GM10248 (cell line): ENCODE results near the gene JAG1.

Experiments used
- CTCF ChIA-PET: fragments of 300-600 bp; sonication (Branson Sonifier 250); formaldehyde crosslinking; extraction: SDS; loops from one replicate; lab custom pipeline; 2021; ENCODE audit warnings: antibody characterized with exemption; lab: Yijun Ruan, JAX
- POLR2A ChIA-PET: fragments of 350-650 bp; sonication (Branson Sonifier 250); formaldehyde crosslinking; extraction: SDS; loops from one replicate; lab custom pipeline; 2020; ENCODE audit warnings: antibody characterized with exemption; lab: Yijun Ruan, JAX
- DNase-seq: peaks from one replicate; pipeline ENCODE4 v3.0.0; 2012; ENCODE audit errors: extremely low spot score
- CTCF ChIP-seq: IDR thresholded peaks from 2 replicates; pipeline ENCODE4 v1.5.1; 2012; ENCODE audit warnings: mild to moderate bottlenecking, low read depth; ENCODE audit errors: extremely low read depth, missing control alignments, control extremely low read depth

The JAG1 gene

DNA sequence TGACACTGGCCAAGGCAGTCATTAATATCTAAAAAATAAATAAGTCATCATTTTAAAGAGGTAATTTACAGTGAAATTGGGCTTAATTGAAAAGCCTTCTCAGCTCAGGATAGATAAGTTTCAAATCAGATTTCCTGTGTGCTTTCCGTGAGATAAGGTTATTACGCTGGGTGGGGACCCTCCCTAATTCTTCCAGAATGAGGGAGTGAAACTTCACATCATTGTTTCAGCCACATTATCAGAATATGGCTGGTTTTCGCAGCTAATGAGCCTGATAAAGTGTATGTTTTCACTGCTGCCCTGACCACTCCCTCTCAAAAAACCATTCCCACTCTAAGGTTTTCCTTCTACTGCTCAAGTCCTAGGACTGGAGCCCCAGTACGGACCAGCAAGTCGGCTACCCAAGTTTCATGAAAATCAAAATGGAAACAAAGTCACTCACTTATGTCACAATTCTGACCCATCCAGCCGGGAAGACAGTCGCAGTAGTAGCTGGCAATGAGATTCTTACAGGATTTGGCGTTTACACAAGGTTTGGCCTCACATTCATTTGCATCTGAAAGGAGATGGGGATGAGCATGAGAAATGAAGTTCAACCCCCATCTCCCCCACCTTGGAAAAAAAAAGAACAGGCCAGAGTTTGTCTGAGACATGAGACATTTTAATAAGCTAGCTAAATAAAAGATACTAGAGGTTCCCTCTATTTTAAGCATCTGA is 24.6 kb downstream of the JAG1 start:
- TF ChIP-seq CTCF = no peak
- no peak for DNase-seq

GRCh38 chr20:10648651-10649050 is 25.1 kb downstream of the JAG1 start:
- CTCF ChIA-PET = interaction anchor here (0.8 to 3.9 kb wide), 9 partner anchors 9 to 670 kb away, joined by 3 to 17 read pairs (median 4); no protein-coding TSS in a partner anchor
- POLR2A ChIA-PET = no interaction called here
- no peak for DNase-seq
- no peak for TF ChIP-seq CTCF

More for the DNA sequence above, 24.6 kb downstream of the JAG1 start:
- CTCF ChIA-PET = interaction anchor here (0.8 to 3.9 kb wide), 13 partner anchors 9 to 671 kb away, joined by 3 to 17 read pairs (median 3); no protein-coding TSS in a partner anchor
- POLR2A ChIA-PET = interaction anchor here (0.9 kb wide), 1 partner anchor 9 kb away, joined by 3 read pairs; no protein-coding TSS in a partner anchor

DNA sequence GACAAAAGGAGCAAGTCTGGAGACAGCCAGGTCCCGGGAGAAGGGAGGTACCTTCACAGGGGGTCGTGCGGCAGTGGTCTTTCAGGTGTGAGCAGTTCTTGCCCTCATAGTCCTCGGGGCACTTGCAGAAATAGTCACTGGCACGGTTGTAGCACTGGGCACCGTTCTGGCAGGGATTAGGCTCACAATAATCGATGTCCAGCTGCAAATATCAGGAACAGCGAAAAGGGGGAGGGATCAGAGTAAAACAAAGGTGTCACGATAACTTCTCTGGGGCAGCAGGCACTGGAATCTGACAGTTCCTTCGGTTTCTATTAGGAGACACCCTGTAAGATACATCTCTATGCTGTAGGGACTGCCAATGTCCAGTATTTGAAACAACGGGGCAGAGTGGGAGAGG is 25.9 kb downstream of the JAG1 start:
- CTCF ChIA-PET = interaction anchor here (0.9 to 3.9 kb wide), 5 partner anchors 8 to 179 kb away, joined by 3 to 17 read pairs (median 3); no protein-coding TSS in a partner anchor
- no peak for DNase-seq
- POLR2A ChIA-PET = no interaction called here
- TF ChIP-seq CTCF = no peak

- DNase-seq = peak; percentile 32
- ChIA-PET POLR2A (no interaction called here), CTCF (interaction anchor here (1.6 to 2.0 kb wide), 2 partner anchors 9 to 179 kb away, joined by 3 to 5 read pairs; no protein-coding TSS in a partner anchor)
- peak; percentile 53 for TF ChIP-seq CTCF
Observed at GRCh38 chr20:10647471-10647870, 26.3 kb downstream of the JAG1 start.

- DNase-seq = no peak
- TF ChIP-seq CTCF = no peak
- POLR2A ChIA-PET = no interaction called here
- CTCF ChIA-PET = interaction anchor here (1.6 to 2.0 kb wide), 2 partner anchors 8 to 178 kb away, joined by 3 to 5 read pairs; no protein-coding TSS in a partner anchor
Observed at GRCh38 chr20:10646886-10647420, 26.8 kb downstream of the JAG1 start.

- no peak for TF ChIP-seq CTCF
- ChIA-PET POLR2A (no interaction called here), CTCF (interaction anchor here (1.4 to 2.0 kb wide), 3 partner anchors 7 to 97 kb away, joined by 3 to 6 read pairs (median 5); no protein-coding TSS in a partner anchor)
- no peak for DNase-seq
Observed at GRCh38 chr20:10646006-10646405, 27.8 kb downstream of the JAG1 start.
